HT1080 (cell line): Measurements from ENCODE around the gene DRD1. TPM values are rescaled to one million over a fixed set of nuclear protein-coding genes. Genes with fewer than 3 reads are reported as not detected.
A peak's percentile ranks its signal among the peaks of the same experiment; 100 is the strongest.
"Not testable (repeated sequence)": the region's sequence is repeated elsewhere in the genome, so short reads cannot be mapped to it uniquely, and the experiment has no call there.

Experiments
- DNase-seq: peaks from one replicate; pipeline ENCODE4 v3.0.0-alpha.2; 2015; ENCODE audit warnings: low read depth
- total RNA-seq: library from RNA; depleted of rRNA; stranded (reverse); fragments of >200 nt; shearing (Covaris generic); gene quantifications from 2 replicates; pipeline ENCODE4 v1.2.3, GENCODE V29; 2014

The DRD1 gene
- total RNA-seq, 1 experiment from 2014 or later = not detected

- DNase-seq = no peak
Observed at GRCh38 chr5:175468892-175469291, 24.9 kb upstream of the DRD1 start.

- no peak for DNase-seq
Observed at GRCh38 chr5:175467983-175468690, 24.2 kb upstream of the DRD1 start.

- no peak for DNase-seq
Observed at GRCh38 chr5:175466700-175467318, 22.8 kb upstream of the DRD1 start.

- no peak for DNase-seq
Observed at GRCh38 chr5:175465282-175465681, 21.3 kb upstream of the DRD1 start.

GRCh38 chr5:175464942-175465233, 20.9 kb upstream of the DRD1 start:
- no peak for DNase-seq

GRCh38 chr5:175464074-175464941, 20.3 kb upstream of the DRD1 start:
- DNase-seq = peak; percentile 40

GRCh38 chr5:175463641-175464040, 19.7 kb upstream of the DRD1 start:
- no peak for DNase-seq

- DNase-seq = no peak
Observed at GRCh38 chr5:175461370-175461769, 17.4 kb upstream of the DRD1 start.

GRCh38 chr5:175460552-175460951, 16.6 kb upstream of the DRD1 start:
- DNase-seq = no peak

- peak; percentile 14 for DNase-seq
Observed at GRCh38 chr5:175460126-175460525, 16.1 kb upstream of the DRD1 start.

- DNase-seq = peak; percentile 40
Observed at GRCh38 chr5:175457466-175457865, 13.5 kb upstream of the DRD1 start.

- DNase-seq = no peak
Observed at GRCh38 chr5:175456105-175456742, 12.2 kb upstream of the DRD1 start.

GRCh38 chr5:175454338-175454737, 10.4 kb upstream of the DRD1 start:
- not testable (repeated sequence) for DNase-seq

GRCh38 chr5:175452166-175452565, 8.2 kb upstream of the DRD1 start:
- DNase-seq = no peak

GRCh38 chr5:175448276-175448675, 4.3 kb upstream of the DRD1 start:
- no peak for DNase-seq

- no peak for DNase-seq
Observed at GRCh38 chr5:175447571-175447970, 3.6 kb upstream of the DRD1 start.

- DNase-seq = not testable (repeated sequence)
Observed at GRCh38 chr5:175446378-175446777, 2.4 kb upstream of the DRD1 start.

- DNase-seq = no peak
Observed at GRCh38 chr5:175444905-175445456, 999 bp upstream of the DRD1 start.

- DNase-seq = no peak
Observed at GRCh38 chr5:175443514-175444059, 395 bp downstream of the DRD1 start.

GRCh38 chr5:175438234-175438857, 5.6 kb downstream of the DRD1 start:
- no peak for DNase-seq

GRCh38 chr5:175436359-175436758, 7.6 kb downstream of the DRD1 start:
- no peak for DNase-seq
